ENCODE results near the gene ZNF284. TPM values are rescaled to one million over a fixed set of nuclear protein-coding genes. Genes with fewer than 3 reads are reported as not detected.
A peak's percentile ranks its signal among the peaks of the same experiment; 100 is the strongest.

The ZNF284 gene
- total RNA-seq, 4 donors from 2014 or later, result 2.0 to 2.5 (median 2.4) TPM

GRCh38 chr19:44072543-44073401, 813 bp downstream of the ZNF284 start:
- WGBS, 2 donors (ENCODE audit: low coverage in 1 of 2), result 32 to 48% methylated on average over 6 to 9 of the region's 18 CpGs
- Histone ChIP-seq H3K4me3 (peak overlapping the region; percentile 58 to 62), H3K4me1 (peaks cover 4 to 15% (median 5%) of the 10 kb centered on the region in 3 donors), H3K9me3 (peaks cover 0 to 29% (median 0%) of the 10 kb centered on the region in 3 donors), H3K27ac (peak overlapping the region in 2 of 4 donors; percentile 71), H3K27me3 (no peaks in the 10 kb centered on the region), H3K36me3 (peaks cover 0 to 20% of the 10 kb centered on the region in 2 donors)
- no peak for ATAC-seq
- TF ChIP-seq EP300 (IDR thresholded peaks at IDR 0.05) (no peak), POLR2A (IDR thresholded peaks at IDR 0.05) (no peak), POLR2AphosphoS5 (IDR thresholded peaks at IDR 0.05) (no peak), CTCF (IDR thresholded peaks at IDR 0.05) (no peak)

GRCh38 chr19:44076325-44076724, 4.4 kb downstream of the ZNF284 start:
- WGBS, 2 donors (ENCODE audit: low coverage in 1 of 2), result 81 to 86% methylated on average over 2 of the region's 2 CpGs
- no peaks in the 10 kb centered on the region for H3K27me3 ChIP-seq
- H3K4me3 ChIP-seq, result no peak overlapping the region
- no peaks in the 10 kb centered on the region for H3K9me3 ChIP-seq
- H3K36me3 ChIP-seq, result peaks cover 0 to 47% of the 10 kb centered on the region in 2 donors
- TF ChIP-seq POLR2A (IDR thresholded peaks at IDR 0.05), result no peak
- TF ChIP-seq CTCF (IDR thresholded peaks at IDR 0.05), result no peak
- no peak for TF ChIP-seq POLR2AphosphoS5 (IDR thresholded peaks at IDR 0.05)
- no peak for TF ChIP-seq EP300 (IDR thresholded peaks at IDR 0.05)
- ATAC-seq, result no peak
- no peak overlapping the region for H3K27ac ChIP-seq
- H3K4me1 ChIP-seq, result peaks cover 4 to 14% (median 5%) of the 10 kb centered on the region in 3 donors

DNA sequence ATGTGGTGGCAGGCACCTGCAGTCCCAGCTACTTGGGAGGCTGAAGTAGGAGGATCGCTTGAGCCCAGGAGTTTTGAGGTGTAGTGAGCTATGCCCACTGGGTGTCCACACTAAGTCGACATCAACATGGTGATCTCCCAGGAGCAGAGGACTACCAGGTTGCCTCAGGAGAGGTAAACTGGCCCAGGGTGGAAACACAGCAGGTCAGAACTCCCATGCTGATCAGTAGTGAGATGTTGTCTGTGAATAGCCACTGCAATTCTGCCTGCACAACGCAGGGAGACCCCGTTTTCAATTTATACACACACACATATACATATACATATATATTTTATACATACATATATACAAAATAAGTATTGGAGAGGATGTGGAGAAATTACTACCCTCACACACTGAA, 20.1 kb downstream of the ZNF284 start:
- Histone ChIP-seq H3K9me3 (peaks cover 0 to under 1% (median 0%) of the 10 kb centered on the region in 3 donors), H3K27ac (no peak overlapping the region), H3K4me3 (no peak overlapping the region), H3K4me1 (peaks cover 0 to 21% (median 0%) of the 10 kb centered on the region in 3 donors), H3K27me3 (no peaks in the 10 kb centered on the region), H3K36me3 (peaks cover 0 to 19% of the 10 kb centered on the region in 2 donors)
- TF ChIP-seq POLR2AphosphoS5 (IDR thresholded peaks at IDR 0.05) (no peak), CTCF (IDR thresholded peaks at IDR 0.05) (no peak), POLR2A (IDR thresholded peaks at IDR 0.05) (no peak), EP300 (IDR thresholded peaks at IDR 0.05) (no peak)
- no peak for ATAC-seq
- 66 to 78% methylated on average over 2 to 3 of the region's 4 CpGs for WGBS, 2 donors (ENCODE audit: low coverage in 1 of 2)

- H3K9me3 ChIP-seq, result peaks cover 0 to 9% (median 0%) of the 10 kb centered on the region in 3 donors
- 0% methylated on average over 4 to 24 of the region's 50 CpGs for WGBS, 2 donors (ENCODE audit: low coverage in 1 of 2)
These were observed 22.2 kb downstream of the ZNF284 start, which contains the start of gene ZNF224 for GRCh38 chr19:44093931-44094765. Gene ZNF224, plus strand, starts transcription at chr19:44094361. Its CDS starts 3,513 bp downstream, at chr19:44097874.

More at GRCh38 chr19:44093931-44094765, 22.2 kb downstream of the ZNF284 start, which contains the start of gene ZNF224:
- Histone ChIP-seq H3K27ac (peak within 1 kb of the TSS; percentile 11 to 83 (median 82)), H3K4me3 (peak within 1 kb of the TSS; percentile 41 to 77), H3K36me3 (peaks cover 0 to 27% of the 10 kb centered on the region in 2 donors), H3K27me3 (no peaks in the 10 kb centered on the region), H3K4me1 (peaks cover 0 to 21% (median 0%) of the 10 kb centered on the region in 3 donors)
- TF ChIP-seq CTCF (IDR thresholded peaks at IDR 0.05) (no peak), POLR2A (IDR thresholded peaks at IDR 0.05) (no peak), POLR2AphosphoS5 (IDR thresholded peaks at IDR 0.05) (peak; percentile 60), EP300 (IDR thresholded peaks at IDR 0.05) (no peak)
- peak; percentile 99 for ATAC-seq
